HCT116 (cell line): ENCODE measurements around the gene CFAP97. TPM values are rescaled to one million over a fixed set of nuclear protein-coding genes. Genes with fewer than 3 reads are reported as not detected.

ENCODE experiments used
- ATAC-seq: fragments of 200-7000 bp; cut with Tn5 transposase; 2 replicates; pipeline ENCODE4 v1.9.1; 2020; ENCODE audit warnings: mild to moderate bottlenecking, moderate library complexity
- BruUV-seq: library from RNA; stranded (reverse); fragments of 400-500 nt; replicated peaks from 2 replicates; lab custom pipeline; 2021; lab: Mats Ljungman, UMichigan
- CTCF ChIA-PET: fragments of 300-600 bp; sonication (Branson Sonifier 250); formaldehyde crosslinking; loops from one replicate; lab custom pipeline; 2021; ENCODE audit warnings: antibody characterized with exemption; lab: Charles Lee
- POLR2A ChIA-PET: fragments of 300-600, 350-600 bp; sonication (Branson Sonifier 250); formaldehyde crosslinking; loops from one replicate; lab custom pipeline; 2021; ENCODE audit warnings: antibody characterized with exemption; lab: Charles Lee
- RAD21 ChIA-PET, 2 experiments: fragments of 300-600 bp; sonication (Branson Sonifier 250); formaldehyde crosslinking; loops; one replicate each; lab custom pipeline; 2023; ENCODE audit warnings: low total read pairs in 2 of 2; ENCODE audit not compliant: uncharacterized antibody in 2 of 2, unreplicated experiment in 2 of 2, low non-redundant PET in 1 of 2; lab: Charles Lee
- DNase-seq: peaks from one replicate; pipeline ENCODE4 v3.0.0-alpha.2; 2010; ENCODE audit warnings: low read depth, low spot score
- H2AFZ ChIP-seq: fragments of 200-600 bp; shearing (Covaris generic), sonication (generic); 2 replicates; pipeline ENCODE4 v1.6.1; 2017; ENCODE audit warnings: low read depth, mixed run types, mixed read lengths, antibody characterized with exemption, low read length; ENCODE audit not compliant: poor library complexity, severe bottlenecking
- H3K27ac ChIP-seq: 2 replicates; pipeline ENCODE4 v1.5.1; 2012; ENCODE audit warnings: low read depth, low read length
- H3K27me3 ChIP-seq: fragments of 200-600 bp; sonication (generic); 2 replicates; pipeline ENCODE4 v1.6.1; 2016; ENCODE audit warnings: mixed run types, low read length, mixed read lengths; ENCODE audit not compliant: insufficient read depth
- H3K36me3 ChIP-seq, 2 experiments: fragments of 200-500 bp in 1 of 2; fragments of 200-600 bp in 1 of 2; sonication (Bioruptor generic) in 1 of 2; sonication (generic) in 1 of 2; 2 replicates each; pipeline versions ENCODE4 v1.5.1 to v1.6.1; 2014 to 2016; ENCODE audit warnings: low read length in 2 of 2, inconsistent platforms in 1 of 2, mixed read lengths in 1 of 2, mixed run types in 1 of 2; ENCODE audit not compliant: insufficient read depth in 2 of 2, control insufficient read depth in 1 of 2
- H3K4me1 ChIP-seq, 2 experiments: fragments of 200-600 bp in 1 of 2; sonication (generic) in 1 of 2; 2 replicates each; pipeline versions ENCODE4 v1.5.1 to v1.6.1; 2012 to 2017; ENCODE audit warnings: low read length in 2 of 2, inconsistent platforms in 1 of 2, mild to moderate bottlenecking in 1 of 2, mixed read lengths in 1 of 2, mixed run types in 1 of 2, moderate library complexity in 1 of 2; ENCODE audit not compliant: insufficient read depth in 2 of 2, control insufficient read depth in 1 of 2
- H3K4me2 ChIP-seq: fragments of 200-600 bp; sonication (generic); 2 replicates; pipeline ENCODE4 v1.6.1; 2017; ENCODE audit warnings: mixed run types, low read length, mixed read lengths
- H3K4me3 ChIP-seq, 2 experiments: fragments of 200-600 bp in 1 of 2; sonication (generic) in 1 of 2; replicated peaks in 1 of 2; 2 replicates each; pipeline ENCODE4 v1.5.1; 2011 to 2016; ENCODE audit warnings: low read length in 2 of 2, control low read depth in 1 of 2, low read depth in 1 of 2, mild to moderate bottlenecking in 1 of 2, mixed read lengths in 1 of 2, mixed run types in 1 of 2
- H3K79me2 ChIP-seq: fragments of 200-600 bp; sonication (generic); 2 replicates; pipeline ENCODE4 v1.6.1; 2017; ENCODE audit warnings: mild to moderate bottlenecking, mixed run types, low read length, moderate library complexity, mixed read lengths; ENCODE audit not compliant: insufficient read depth
- H3K9ac ChIP-seq: fragments of 200-600 bp; sonication (generic); 2 replicates; pipeline ENCODE4 v1.6.1; 2016; ENCODE audit warnings: low read length, mixed read lengths
- H3K9me2 ChIP-seq: fragments of 200-600 bp; sonication (generic), shearing (Covaris generic); 2 replicates; pipeline ENCODE4 v1.6.1; 2017; ENCODE audit warnings: mixed run types, mild to moderate bottlenecking, moderate library complexity; ENCODE audit not compliant: insufficient read depth
- H3K9me3 ChIP-seq, 2 experiments: fragments of 200-500 bp in 1 of 2; fragments of 200-600 bp in 1 of 2; sonication (Bioruptor generic) in 1 of 2; sonication (generic) in 1 of 2; 2 replicates each; pipeline ENCODE4 v1.6.1; 2014 to 2017; ENCODE audit warnings: low read length in 2 of 2, mixed read lengths in 2 of 2, inconsistent platforms in 1 of 2, low read depth in 1 of 2, mild to moderate bottlenecking in 1 of 2, mixed run types in 1 of 2, moderate library complexity in 1 of 2; ENCODE audit not compliant: control insufficient read depth in 1 of 2, insufficient read depth in 1 of 2
- H4K20me1 ChIP-seq: fragments of 200-600 bp; sonication (generic), shearing (Covaris generic); 2 replicates; pipeline ENCODE4 v1.6.1; 2017; ENCODE audit warnings: mixed run types, mild to moderate bottlenecking, moderate library complexity; ENCODE audit not compliant: insufficient read depth
- ATF3 ChIP-seq: IDR thresholded peaks from 2 replicates; pipeline ENCODE4 v1.6.1; 2012
- CEBPB ChIP-seq: IDR thresholded peaks from 2 replicates; pipeline ENCODE4 v1.6.1; 2012; ENCODE audit warnings: low read depth
- ELF1 ChIP-seq: IDR thresholded peaks from 2 replicates; pipeline ENCODE4 v1.6.1; 2012; ENCODE audit warnings: low read depth, borderline replicate concordance
- FOSL1 ChIP-seq: IDR thresholded peaks from 2 replicates; pipeline ENCODE4 v1.6.1; 2012; ENCODE audit warnings: low read depth
- JUND ChIP-seq: IDR thresholded peaks from 2 replicates; pipeline ENCODE4 v1.6.1; 2012
- MAX ChIP-seq: IDR thresholded peaks from 2 replicates; pipeline ENCODE4 v1.6.1; 2012
- RAD21 ChIP-seq: IDR thresholded peaks from 2 replicates; pipeline ENCODE4 v1.6.1; 2012; ENCODE audit warnings: low read depth, mild to moderate bottlenecking
- REST ChIP-seq: IDR thresholded peaks from 2 replicates; pipeline ENCODE4 v1.6.1; 2012; ENCODE audit warnings: low read depth
- ZBTB33 ChIP-seq: IDR thresholded peaks from 2 replicates; pipeline ENCODE4 v1.6.1; 2011; ENCODE audit warnings: mild to moderate bottlenecking, low read length, moderate library complexity; ENCODE audit not compliant: insufficient replicate concordance; ENCODE audit errors: extremely low read depth
- intact Hi-C: fragments of 100-400 bp; cut with micrococcal nuclease; formaldehyde crosslinking; loops from 2 replicates; pipeline ENCODE4 v1.10.0; 2022
- total RNA-seq: library from RNA; stranded (reverse); gene quantifications from one replicate; pipeline ENCODE4 v1.2.1, GENCODE V29; 2021; ENCODE audit not compliant: unreplicated experiment
- TF ChIP-seq, protein P1 (sequence below), 3 experiments: fragments of 200-600 bp in 1 of 3; sonication (generic) in 1 of 3; IDR thresholded peaks in 2 of 3; conservative IDR thresholded peaks in 1 of 3; 2 replicates each; pipeline ENCODE4 v1.5.1; 2012 to 2017; ENCODE audit warnings: low read depth in 2 of 3, low read length in 2 of 3, antibody characterized with exemption in 1 of 3, borderline replicate concordance in 1 of 3, control low read depth in 1 of 3, mild to moderate bottlenecking in 1 of 3, mixed read lengths in 1 of 3, mixed run types in 1 of 3, moderate library complexity in 1 of 3; ENCODE audit not compliant: insufficient read depth in 1 of 3

CFAP97 gene
- total RNA-seq, 1 experiment from 2014 or later: 57.7 TPM

- H3K79me2 ChIP-seq: no peaks in the 10 kb centered on the region
- CTCF ChIA-PET: no interaction called here
- H2AFZ ChIP-seq: no peak overlapping the region
- DNase-seq (no peak), ATAC-seq (no peak)
- H3K27ac ChIP-seq: no peak overlapping the region
- H3K4me1 ChIP-seq: no peaks in the 10 kb centered on the region
- no peaks in the 10 kb centered on the region for H3K36me3 ChIP-seq
- no peak for TF ChIP-seq RAD21
- TF ChIP-seq ZBTB33: no peak
- no peak for TF ChIP-seq FOSL1
- TF ChIP-seq, protein P1, sequence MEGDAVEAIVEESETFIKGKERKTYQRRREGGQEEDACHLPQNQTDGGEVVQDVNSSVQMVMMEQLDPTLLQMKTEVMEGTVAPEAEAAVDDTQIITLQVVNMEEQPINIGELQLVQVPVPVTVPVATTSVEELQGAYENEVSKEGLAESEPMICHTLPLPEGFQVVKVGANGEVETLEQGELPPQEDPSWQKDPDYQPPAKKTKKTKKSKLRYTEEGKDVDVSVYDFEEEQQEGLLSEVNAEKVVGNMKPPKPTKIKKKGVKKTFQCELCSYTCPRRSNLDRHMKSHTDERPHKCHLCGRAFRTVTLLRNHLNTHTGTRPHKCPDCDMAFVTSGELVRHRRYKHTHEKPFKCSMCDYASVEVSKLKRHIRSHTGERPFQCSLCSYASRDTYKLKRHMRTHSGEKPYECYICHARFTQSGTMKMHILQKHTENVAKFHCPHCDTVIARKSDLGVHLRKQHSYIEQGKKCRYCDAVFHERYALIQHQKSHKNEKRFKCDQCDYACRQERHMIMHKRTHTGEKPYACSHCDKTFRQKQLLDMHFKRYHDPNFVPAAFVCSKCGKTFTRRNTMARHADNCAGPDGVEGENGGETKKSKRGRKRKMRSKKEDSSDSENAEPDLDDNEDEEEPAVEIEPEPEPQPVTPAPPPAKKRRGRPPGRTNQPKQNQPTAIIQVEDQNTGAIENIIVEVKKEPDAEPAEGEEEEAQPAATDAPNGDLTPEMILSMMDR (IDR thresholded peaks at IDR 0.05 in 2 of 3, conservative IDR thresholded peaks at IDR 0.05 in 1 of 3; ENCODE audit: borderline replicate concordance in 1 of 3, insufficient read depth in 1 of 3, low read depth in 2 of 3, low read length in 2 of 3): no peak
- TF ChIP-seq REST: no peak
- TF ChIP-seq CEBPB: no peak
- no peak for TF ChIP-seq MAX
- no peak for TF ChIP-seq ATF3
- no peak for TF ChIP-seq ELF1
- no peak for TF ChIP-seq JUND
- POLR2A ChIA-PET: no interaction called here
- RAD21 ChIA-PET: no interaction called here
- H3K4me2 ChIP-seq: no peak overlapping the region
- no peaks in the 10 kb centered on the region for H4K20me1 ChIP-seq
- BruUV-seq: no TSS peak
- H3K9ac ChIP-seq: no peak overlapping the region
- intact Hi-C loops: no loop called here
- no peak overlapping the region for H3K4me3 ChIP-seq
- H3K9me3 ChIP-seq: no peaks in the 10 kb centered on the region
- H3K9me2 ChIP-seq: no peaks in the 10 kb centered on the region
- no peaks in the 10 kb centered on the region for H3K27me3 ChIP-seq
These were observed 75.3 kb downstream of the CFAP97 start for GRCh38 chr4:185128272-185129119.
